Suppressor macrophage treated with lipopolysaccharide for 4 hours (primary cell): ENCODE results near the gene HEBP1.

ENCODE experiments used
- DNase-seq: peaks from one replicate; pipeline ENCODE4 v3.0.0-alpha.2; 2020

Gene HEBP1

DNA sequence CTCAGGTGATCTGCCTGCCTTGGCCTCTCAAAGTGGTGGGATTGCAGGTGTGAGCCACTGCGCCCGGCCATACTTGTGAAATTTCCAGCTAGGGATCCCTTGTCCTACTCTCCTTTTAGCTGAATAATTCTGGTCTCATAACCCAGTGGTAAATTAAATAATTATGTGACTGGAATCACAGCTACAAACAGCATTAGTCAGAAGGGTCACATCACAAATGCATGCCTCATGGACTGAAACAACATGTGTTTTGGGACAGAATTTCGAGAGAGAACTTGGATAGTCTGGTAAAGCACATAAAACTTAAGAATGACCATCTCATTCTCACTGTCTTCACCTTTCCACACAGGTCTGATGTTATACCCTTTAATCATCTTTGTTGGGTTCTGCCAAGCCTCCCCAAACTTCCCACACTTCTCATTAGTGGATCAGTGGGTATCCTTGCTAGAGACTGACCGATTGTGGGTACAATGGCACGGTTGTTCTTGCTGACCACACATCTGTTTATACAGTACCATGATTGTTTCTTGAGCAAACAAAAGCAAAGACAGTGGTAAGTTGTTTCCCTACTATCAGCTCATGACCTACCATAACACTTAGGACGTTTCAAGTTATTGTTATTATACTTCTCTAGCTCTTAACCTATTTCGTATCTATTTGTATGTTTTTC, 53.2 kb downstream of the HEBP1 start:
- no peak for DNase-seq

- DNase-seq, result no peak
Measured at GRCh38 chr12:12945591-12945990, 54.5 kb downstream of the HEBP1 start.

- no peak for DNase-seq
Measured at GRCh38 chr12:12943586-12944260, 56.3 kb downstream of the HEBP1 start.

GRCh38 chr12:12941450-12942350, 58.4 kb downstream of the HEBP1 start:
- DNase-seq, result no peak

- DNase-seq, result no peak
Measured at GRCh38 chr12:12939888-12940287, 60.2 kb downstream of the HEBP1 start.

- no peak for DNase-seq
Measured at GRCh38 chr12:12938541-12938940, 61.5 kb downstream of the HEBP1 start.

DNA sequence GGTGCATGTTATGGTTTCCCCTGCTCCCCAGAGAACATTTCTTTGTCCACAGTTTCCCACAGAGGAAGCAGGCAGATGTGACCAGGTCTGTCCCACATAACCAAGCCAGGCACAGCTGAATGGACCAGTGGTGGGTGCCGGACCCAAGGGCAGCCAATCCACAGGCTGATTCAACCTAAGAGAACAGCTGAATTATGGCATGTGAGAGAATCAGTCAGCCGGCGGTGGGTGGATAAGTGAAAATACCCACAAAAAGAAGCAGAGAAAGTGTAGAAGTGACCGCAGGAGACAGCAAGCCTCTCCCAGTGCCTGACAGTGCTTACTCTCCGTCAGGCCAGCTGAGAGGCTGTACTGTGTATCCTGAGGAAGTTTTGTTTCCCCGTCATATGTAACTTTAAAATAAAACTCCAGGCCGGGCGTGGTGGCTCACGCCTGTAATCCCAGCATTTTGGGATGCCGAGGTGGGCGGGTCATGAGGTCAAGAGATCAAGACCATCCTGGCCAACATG, 63.0 kb downstream of the HEBP1 start:
- no peak for DNase-seq

GRCh38 chr12:12934556-12934955, 65.5 kb downstream of the HEBP1 start:
- no peak for DNase-seq

DNA sequence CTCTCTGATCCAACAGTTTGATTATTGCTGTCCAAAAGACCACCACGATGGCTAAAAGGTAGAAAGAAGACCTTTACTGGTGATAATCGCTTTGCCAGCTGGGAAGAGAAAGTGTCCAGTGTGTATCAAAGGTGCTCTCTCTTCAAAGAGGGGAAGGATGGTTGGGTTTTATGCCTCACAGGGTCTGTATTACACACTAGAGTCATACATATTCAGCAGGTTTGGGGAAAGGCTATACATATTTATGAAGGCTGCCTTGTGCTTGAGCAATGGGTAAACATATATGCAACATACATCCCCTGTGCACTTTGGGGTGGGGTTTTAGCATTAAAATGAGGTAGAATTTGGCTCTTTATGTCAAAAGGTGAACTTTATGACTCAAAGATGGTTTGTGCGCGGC, 66.3 kb downstream of the HEBP1 start:
- no peak for DNase-seq

- DNase-seq, result peak; percentile 9
Measured at GRCh38 chr12:12930633-12931219, 69.3 kb downstream of the HEBP1 start.

- DNase-seq, result no peak
Measured at GRCh38 chr12:12929696-12930095, 70.4 kb downstream of the HEBP1 start.

DNA sequence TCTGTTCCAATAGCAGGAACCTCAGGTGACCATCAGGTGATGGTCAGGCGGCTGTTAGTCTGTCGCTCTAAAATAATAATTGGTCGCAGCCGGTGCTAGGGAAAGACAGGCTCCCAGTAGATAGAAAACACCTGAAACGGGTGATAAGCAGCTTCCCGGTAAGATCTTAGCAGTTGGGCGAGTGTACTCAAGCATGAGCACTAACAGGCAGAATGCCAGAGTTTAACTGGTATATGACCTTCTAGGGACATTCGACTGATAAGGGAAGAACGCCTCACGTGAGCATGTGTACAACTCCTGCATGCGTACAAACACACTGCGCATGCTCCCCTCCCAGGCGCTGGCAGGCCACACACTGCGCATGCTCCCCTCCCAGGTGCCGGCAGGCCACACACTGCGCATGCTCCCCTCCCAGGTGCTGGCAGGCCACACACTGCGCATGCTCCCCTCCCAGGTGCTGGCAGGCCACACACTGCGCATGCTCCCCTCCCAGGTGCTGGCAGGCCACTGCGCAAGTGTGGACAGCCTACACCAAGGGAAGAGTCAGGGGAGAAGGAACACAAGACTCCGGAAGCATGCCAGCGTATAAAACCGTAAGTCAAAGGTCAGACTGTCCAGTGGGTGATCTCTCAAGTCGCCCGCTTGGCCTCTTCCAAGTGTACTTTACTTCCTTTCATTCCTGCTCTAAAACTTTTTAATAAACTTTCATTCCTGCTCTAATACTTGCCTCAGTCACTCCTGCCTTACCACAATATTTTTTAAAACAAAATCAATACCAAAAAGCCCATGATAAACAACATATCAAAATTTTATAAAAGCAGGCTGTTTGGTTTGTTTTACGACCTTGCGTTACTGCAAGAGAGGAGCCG, 72.6 kb downstream of the HEBP1 start:
- DNase-seq, result peak; percentile 9

- no peak for DNase-seq
Measured at GRCh38 chr12:12926571-12927071, 73.4 kb downstream of the HEBP1 start.

- DNase-seq, result no peak
Measured at GRCh38 chr12:12925388-12925787, 74.7 kb downstream of the HEBP1 start.
